ENCODE measurements around the gene GPR173. TPM values are rescaled to one million over a fixed set of nuclear protein-coding genes. Genes with fewer than 3 reads are reported as not detected.

The GPR173 gene
- total RNA-seq, 2 donors from 2014 or later, result 0.31 to 0.81 TPM

- H3K4me3 Mint-ChIP-seq, result peak overlapping the region; percentile 13 to 100
- H3K27me3 Mint-ChIP-seq (ENCODE audit: low read depth), result peaks cover 10% of the 10 kb centered on the region
- H3K36me3 Mint-ChIP-seq (ENCODE audit: insufficient read depth in 2 of 2), result peaks cover 11 to 15% of the 10 kb centered on the region in 2 donors
- DNase-seq, result no peak
- no peak for ATAC-seq (replicated peaks in 1 of 2)
- no peak overlapping the region for H3K27ac Mint-ChIP-seq
- peaks cover 57% of the 10 kb centered on the region for H3K4me1 Mint-ChIP-seq (ENCODE audit: low read depth)
- H3K9me3 Mint-ChIP-seq, result no peaks in the 10 kb centered on the region
Measured at GRCh38 chrX:53087388-53087831, 38.8 kb downstream of the GPR173 start.

- H3K4me1 Mint-ChIP-seq (ENCODE audit: low read depth), result peaks cover 55% of the 10 kb centered on the region
- no peaks in the 10 kb centered on the region for H3K9me3 Mint-ChIP-seq
- peak; percentile 58 to 65 for ATAC-seq (replicated peaks in 1 of 2)
- peak overlapping the region; percentile 85 to 100 for H3K4me3 Mint-ChIP-seq
- DNase-seq, result peak; percentile 78 to 84
- peaks cover 11% of the 10 kb centered on the region in 2 donors for H3K36me3 Mint-ChIP-seq (ENCODE audit: insufficient read depth in 2 of 2)
- H3K27ac Mint-ChIP-seq, result peak overlapping the region; percentile 98
- peaks cover 10% of the 10 kb centered on the region for H3K27me3 Mint-ChIP-seq (ENCODE audit: low read depth)
Measured at GRCh38 chrX:53088136-53088974, 39.8 kb downstream of the GPR173 start.

- Mint-ChIP-seq H3K4me3 (peak overlapping the region; percentile 85 to 100), H3K4me1 (ENCODE audit: low read depth) (peaks cover 46% of the 10 kb centered on the region), H3K27me3 (ENCODE audit: low read depth) (peaks cover 10% of the 10 kb centered on the region), H3K27ac (peak overlapping the region; percentile 98), H3K36me3 (ENCODE audit: insufficient read depth in 2 of 2) (peaks cover 7% of the 10 kb centered on the region in 2 donors), H3K9me3 (no peaks in the 10 kb centered on the region)
- DNase-seq (peak in 1 of 2 donors; percentile 37), ATAC-seq (replicated peaks in 1 of 2) (no peak)
Measured at GRCh38 chrX:53089224-53089842, 40.7 kb downstream of the GPR173 start.

- DNase-seq, result no peak
- Mint-ChIP-seq H3K4me1 (ENCODE audit: low read depth) (peaks cover 45% of the 10 kb centered on the region), H3K9me3 (no peaks in the 10 kb centered on the region), H3K27ac (no peak overlapping the region), H3K4me3 (no peak overlapping the region), H3K27me3 (ENCODE audit: low read depth) (peaks cover 14% of the 10 kb centered on the region), H3K36me3 (ENCODE audit: insufficient read depth in 2 of 2) (peaks cover 7% of the 10 kb centered on the region in 2 donors)
- no peak for ATAC-seq (replicated peaks in 1 of 2)
Measured at GRCh38 chrX:53089925-53090324, 41.3 kb downstream of the GPR173 start.

GRCh38 chrX:53091354-53091753, 42.8 kb downstream of the GPR173 start:
- no peaks in the 10 kb centered on the region for H3K9me3 Mint-ChIP-seq
- peaks cover 41% of the 10 kb centered on the region for H3K4me1 Mint-ChIP-seq (ENCODE audit: low read depth)
- ATAC-seq (replicated peaks in 1 of 2), result no peak
- DNase-seq, result no peak
- H3K4me3 Mint-ChIP-seq, result no peak overlapping the region
- H3K36me3 Mint-ChIP-seq (ENCODE audit: insufficient read depth in 2 of 2), result peaks cover 0 to under 1% of the 10 kb centered on the region in 2 donors
- H3K27me3 Mint-ChIP-seq (ENCODE audit: low read depth), result peaks cover 15% of the 10 kb centered on the region
- no peak overlapping the region for H3K27ac Mint-ChIP-seq

- H3K4me1 Mint-ChIP-seq (ENCODE audit: low read depth), result peaks cover 29% of the 10 kb centered on the region
- peak; percentile 61 to 62 for ATAC-seq (replicated peaks in 1 of 2)
- H3K9me3 Mint-ChIP-seq, result no peaks in the 10 kb centered on the region
Measured at GRCh38 chrX:53093177-53093655, 44.6 kb downstream of the GPR173 start.

GRCh38 chrX:53093748-53094581, 45.4 kb downstream of the GPR173 start, which contains the start of gene KANTR:
Gene KANTR, plus strand, starts transcription at chrX:53094142. Its CDS starts 30,131 bp downstream, at chrX:53124273.
- no peaks in the 10 kb centered on the region for H3K36me3 Mint-ChIP-seq (ENCODE audit: insufficient read depth in 2 of 2)

More at GRCh38 chrX:53093177-53093655, 44.6 kb downstream of the GPR173 start:
- Mint-ChIP-seq H3K27me3 (ENCODE audit: low read depth) (peaks cover 16% of the 10 kb centered on the region), H3K4me3 (peak overlapping the region; percentile 86 to 98), H3K27ac (peak overlapping the region; percentile 80), H3K36me3 (ENCODE audit: insufficient read depth in 2 of 2) (no peaks in the 10 kb centered on the region)
- DNase-seq, result peak; percentile 83 to 85

GRCh38 chrX:53094582-53094905, 46.0 kb downstream of the GPR173 start:
- ATAC-seq (replicated peaks in 1 of 2), result no peak
- peaks cover 16% of the 10 kb centered on the region for H3K27me3 Mint-ChIP-seq (ENCODE audit: low read depth)
- H3K4me1 Mint-ChIP-seq (ENCODE audit: low read depth), result peaks cover 16% of the 10 kb centered on the region
- peak overlapping the region; percentile 86 to 98 for H3K4me3 Mint-ChIP-seq
- no peak for DNase-seq
- no peaks in the 10 kb centered on the region for H3K9me3 Mint-ChIP-seq
- peak overlapping the region; percentile 92 for H3K27ac Mint-ChIP-seq
- H3K36me3 Mint-ChIP-seq (ENCODE audit: insufficient read depth in 2 of 2), result peaks cover 0 to 3% of the 10 kb centered on the region in 2 donors

More at GRCh38 chrX:53093748-53094581, 45.4 kb downstream of the GPR173 start, which contains the start of gene KANTR:
- Mint-ChIP-seq H3K4me3 (peak within 1 kb of the TSS; percentile 86 to 98), H3K27me3 (ENCODE audit: low read depth) (peaks cover 16% of the 10 kb centered on the region), H3K9me3 (no peaks in the 10 kb centered on the region), H3K27ac (peak within 1 kb of the TSS; percentile 92), H3K4me1 (ENCODE audit: low read depth) (peaks cover 22% of the 10 kb centered on the region)
- ATAC-seq (replicated peaks in 1 of 2), result peak; percentile 83 to 84
- DNase-seq, result peak; percentile 79 to 85

GRCh38 chrX:53095796-53096195, 47.2 kb downstream of the GPR173 start:
- Mint-ChIP-seq H3K27ac (no peak overlapping the region), H3K9me3 (no peaks in the 10 kb centered on the region), H3K27me3 (ENCODE audit: low read depth) (peaks cover 16% of the 10 kb centered on the region), H3K4me3 (peak overlapping the region; percentile 30 to 43), H3K4me1 (ENCODE audit: low read depth) (peaks cover 16% of the 10 kb centered on the region), H3K36me3 (ENCODE audit: insufficient read depth in 2 of 2) (peaks cover 0 to 3% of the 10 kb centered on the region in 2 donors)
- ATAC-seq (replicated peaks in 1 of 2) (no peak), DNase-seq (no peak)

- ATAC-seq (replicated peaks in 1 of 2) (no peak), DNase-seq (no peak)
- Mint-ChIP-seq H3K27me3 (ENCODE audit: low read depth) (peaks cover 5% of the 10 kb centered on the region), H3K4me3 (no peak overlapping the region), H3K9me3 (no peaks in the 10 kb centered on the region), H3K36me3 (ENCODE audit: insufficient read depth in 2 of 2) (peaks cover 0 to 2% of the 10 kb centered on the region in 2 donors), H3K4me1 (ENCODE audit: low read depth) (peaks cover 7% of the 10 kb centered on the region), H3K27ac (no peak overlapping the region)
Measured at GRCh38 chrX:53114864-53115549, 66.4 kb downstream of the GPR173 start.

- H3K9me3 Mint-ChIP-seq, result no peaks in the 10 kb centered on the region
- peaks cover 7% of the 10 kb centered on the region for H3K4me1 Mint-ChIP-seq (ENCODE audit: low read depth)
- H3K4me3 Mint-ChIP-seq, result no peak overlapping the region
- ATAC-seq (replicated peaks in 1 of 2), result no peak
- H3K36me3 Mint-ChIP-seq (ENCODE audit: insufficient read depth in 2 of 2), result peaks cover 0 to 2% of the 10 kb centered on the region in 2 donors
- H3K27me3 Mint-ChIP-seq (ENCODE audit: low read depth), result peaks cover 5% of the 10 kb centered on the region
- no peak for DNase-seq
- no peak overlapping the region for H3K27ac Mint-ChIP-seq
Measured at GRCh38 chrX:53115550-53115874, 66.9 kb downstream of the GPR173 start.

- no peak for DNase-seq
- ATAC-seq (replicated peaks in 1 of 2), result no peak
- Mint-ChIP-seq H3K4me1 (ENCODE audit: low read depth) (peaks cover 7% of the 10 kb centered on the region), H3K9me3 (no peaks in the 10 kb centered on the region), H3K27ac (no peak overlapping the region), H3K4me3 (no peak overlapping the region), H3K27me3 (ENCODE audit: low read depth) (peaks cover 5% of the 10 kb centered on the region), H3K36me3 (ENCODE audit: insufficient read depth in 2 of 2) (peaks cover 0 to 2% of the 10 kb centered on the region in 2 donors)
Measured at GRCh38 chrX:53116101-53116500, 67.5 kb downstream of the GPR173 start.

Measured in activated T-cell treated with anti-CD3 and anti-CD28 coated beads, Interleukin-2, amount 50 U/mL, for 72 hours (primary cell).